Renal cortex interstitium (tissue), 11 donors: ENCODE results near the gene MOB4. TPM values are rescaled to one million over a fixed set of nuclear protein-coding genes. Genes with fewer than 3 reads are reported as not detected.
"Not testable (repeated sequence)": the region's sequence is repeated elsewhere in the genome, so short reads cannot be mapped to it uniquely, and the experiment has no call there.

Experiments
- DNase-seq, 11 donors: peaks; one replicate each; pipeline ENCODE4 v3.0.0-alpha.2; 2013; ENCODE audit warnings: low read depth in 9 of 11, low spot score in 4 of 11; ENCODE audit errors: extremely low read depth in 1 of 11
- polyA plus RNA-seq, 3 donors: library from polyadenylated mRNA; unstranded; fragments of 120-200 nt; gene quantifications; one replicate each; pipeline ENCODE4 v1.2.1, GENCODE V29; 2013; ENCODE audit not compliant: insufficient read length in 3 of 3

MOB4 gene
- polyA plus RNA-seq, 3 donors = 39.7 to 56.6 (median 41.6) TPM

GRCh38 chr2:197560146-197560665 is 44.3 kb downstream of the MOB4 start:
- no peak for DNase-seq

GRCh38 chr2:197571627-197572271 is 55.9 kb downstream of the MOB4 start:
- no peak for DNase-seq

- no peak for DNase-seq
These were observed 57.7 kb downstream of the MOB4 start for GRCh38 chr2:197573608-197574007.

DNA sequence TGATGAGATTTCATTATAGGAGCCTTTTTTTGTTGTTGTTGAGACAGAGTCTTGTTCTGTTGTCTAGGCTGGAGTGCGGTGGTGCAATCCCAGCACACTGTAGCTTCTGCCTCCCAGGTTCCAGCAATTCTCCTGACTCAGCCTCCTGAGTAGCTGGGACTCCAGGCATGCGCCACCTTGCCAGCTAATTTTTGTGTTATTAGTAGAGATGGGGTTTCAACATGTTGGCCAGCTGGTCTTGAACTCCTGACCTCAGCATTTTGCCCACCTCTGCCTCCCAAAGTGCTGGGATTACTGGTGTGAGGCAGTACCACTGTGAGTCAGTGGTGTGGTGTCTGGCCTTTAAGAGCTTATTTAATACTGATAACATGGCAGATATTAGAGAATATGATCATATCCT is 60.1 kb downstream of the MOB4 start:
- DNase-seq = no peak

DNA sequence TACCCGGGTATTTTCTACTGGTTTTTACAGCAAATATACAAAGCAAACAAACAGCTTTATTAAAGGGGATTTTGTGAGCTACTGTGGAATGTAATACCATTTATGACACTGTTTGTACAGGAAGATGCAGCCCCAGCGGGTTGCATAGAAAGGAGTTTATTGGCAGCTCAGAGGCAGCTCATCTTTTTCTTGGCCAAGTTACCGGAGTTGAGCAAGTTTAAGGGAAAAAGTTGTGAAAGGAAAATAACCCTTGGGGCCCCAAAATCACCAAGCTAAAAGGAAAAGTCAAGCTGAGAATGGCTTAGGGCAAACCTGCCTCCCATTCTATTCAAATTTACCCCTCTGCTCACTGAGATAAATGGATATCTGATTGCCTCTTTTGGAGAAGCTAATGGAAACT is 60.8 kb downstream of the MOB4 start:
- no peak for DNase-seq

DNA sequence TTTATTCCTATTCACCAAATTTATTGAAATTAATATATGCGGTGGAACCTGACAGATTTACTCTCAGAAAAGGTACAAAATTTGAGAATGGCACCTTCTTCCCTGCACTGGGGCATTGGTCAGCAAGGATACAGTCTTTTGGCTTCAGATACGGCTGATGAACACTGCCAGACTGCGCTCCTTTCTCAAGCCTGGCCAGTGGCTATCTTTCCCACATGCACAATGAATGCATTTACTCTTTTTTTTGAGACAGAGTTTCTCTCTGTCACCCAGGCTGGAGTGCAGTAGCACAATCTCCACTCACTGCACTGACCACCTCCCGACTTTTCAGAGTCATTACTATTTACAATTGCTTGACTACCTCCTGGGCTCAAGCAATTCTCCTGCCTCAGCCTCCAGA is 61.6 kb downstream of the MOB4 start:
- DNase-seq = no peak

- DNase-seq = not testable (repeated sequence)
These were observed 62.4 kb downstream of the MOB4 start for GRCh38 chr2:197578294-197578693.

- not testable (repeated sequence) for DNase-seq
These were observed 64.3 kb downstream of the MOB4 start for GRCh38 chr2:197580166-197580565.

DNA sequence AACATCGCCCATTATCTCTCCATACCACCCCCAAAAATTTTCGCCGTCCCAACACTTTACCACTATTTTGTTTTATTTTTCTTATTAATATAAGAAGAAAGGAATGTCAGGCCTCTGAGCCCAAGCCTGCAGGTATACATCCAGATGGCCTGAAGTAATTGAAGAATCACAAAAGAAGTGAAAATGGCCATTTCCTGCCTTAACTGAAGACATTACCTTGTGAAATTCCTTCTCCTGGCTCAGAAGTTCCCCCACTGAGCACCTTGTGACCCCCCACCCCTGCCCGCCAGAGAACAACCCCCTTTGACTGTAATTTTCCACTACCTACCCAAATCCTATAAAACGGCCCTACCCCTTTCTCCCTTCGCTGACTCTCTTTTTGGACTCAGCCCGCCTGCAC is 71.4 kb downstream of the MOB4 start:
- not testable (repeated sequence) for DNase-seq

- DNase-seq = no peak
These were observed 75.6 kb downstream of the MOB4 start for GRCh38 chr2:197591339-197592072.

- DNase-seq = no peak
These were observed 80.9 kb downstream of the MOB4 start for GRCh38 chr2:197596766-197597165.

- no peak for DNase-seq
These were observed 81.3 kb downstream of the MOB4 start for GRCh38 chr2:197597166-197597565.

DNA sequence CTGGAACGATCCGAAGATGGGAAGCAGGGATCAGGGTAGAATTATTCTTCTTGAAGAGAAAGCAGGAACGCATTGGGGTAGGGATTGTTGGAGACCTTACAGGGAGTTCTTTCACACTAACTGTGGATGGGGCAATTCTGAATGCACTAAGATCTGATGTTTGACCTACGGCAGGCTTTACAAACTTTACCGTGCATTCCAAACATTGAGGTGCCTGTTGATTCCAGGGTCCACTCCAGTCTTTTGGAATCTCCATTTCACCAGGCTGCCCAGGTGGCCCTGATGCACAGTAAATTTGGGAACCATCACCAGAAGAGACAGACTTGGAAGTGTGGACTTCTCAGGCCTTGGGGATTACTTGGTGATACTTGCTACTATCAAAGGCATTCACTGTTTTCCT is 82.6 kb downstream of the MOB4 start:
- no peak for DNase-seq

DNA sequence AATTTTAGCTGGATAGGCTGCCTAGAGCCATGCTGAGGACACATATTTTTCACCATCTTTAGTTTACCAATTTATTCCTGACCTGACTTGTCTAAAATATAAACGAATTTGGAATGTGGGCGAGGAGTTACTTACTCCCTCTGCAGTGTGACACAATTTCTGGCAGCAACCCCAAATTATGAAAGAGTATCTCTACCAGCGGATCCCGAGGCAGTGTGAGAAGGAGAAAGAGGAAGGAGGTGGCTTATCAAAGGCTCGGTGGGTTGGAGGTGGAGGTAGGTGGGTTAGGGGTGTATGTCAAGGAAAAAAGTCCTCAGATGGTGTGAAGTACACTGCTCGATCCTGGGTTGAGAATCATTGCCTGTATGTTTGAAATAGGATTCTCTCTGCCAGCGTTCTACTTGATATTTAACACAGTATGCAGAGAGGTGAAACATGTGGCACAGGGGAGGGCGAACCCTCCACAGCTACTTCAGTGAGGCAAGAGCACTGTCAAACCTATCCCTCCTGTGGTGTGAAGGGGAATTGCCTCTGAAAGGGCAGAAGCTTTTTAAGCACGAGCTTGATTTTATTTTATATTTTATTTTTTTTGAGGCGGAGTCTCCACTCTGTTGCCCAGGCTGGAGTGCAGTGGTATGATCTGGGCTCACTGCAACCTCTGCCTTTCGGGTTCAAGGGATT is 83.6 kb downstream of the MOB4 start:
- no peak for DNase-seq

- no peak for DNase-seq
These were observed 84.4 kb downstream of the MOB4 start for GRCh38 chr2:197600306-197600705.

GRCh38 chr2:197601726-197602125 is 85.9 kb downstream of the MOB4 start:
- no peak for DNase-seq
